GM12865 (cell line): ENCODE data around the gene PTPRN2.

ENCODE experiments used
- DNase-seq: peaks from one replicate; pipeline ENCODE4 v3.0.0; 2010; ENCODE audit warnings: low read depth
- H3K4me3 ChIP-seq: 2 replicates; pipeline ENCODE4 v1.5.1; 2011; ENCODE audit warnings: mild to moderate bottlenecking, low read depth, low read length, control low read depth
- TF ChIP-seq, protein P1 (sequence below): IDR thresholded peaks from 2 replicates; pipeline ENCODE4 v1.5.1; 2011; ENCODE audit warnings: low read length, control low read depth, low read depth, inconsistent platforms; ENCODE audit not compliant: insufficient read depth; ENCODE audit errors: missing control alignments

The PTPRN2 gene

DNA sequence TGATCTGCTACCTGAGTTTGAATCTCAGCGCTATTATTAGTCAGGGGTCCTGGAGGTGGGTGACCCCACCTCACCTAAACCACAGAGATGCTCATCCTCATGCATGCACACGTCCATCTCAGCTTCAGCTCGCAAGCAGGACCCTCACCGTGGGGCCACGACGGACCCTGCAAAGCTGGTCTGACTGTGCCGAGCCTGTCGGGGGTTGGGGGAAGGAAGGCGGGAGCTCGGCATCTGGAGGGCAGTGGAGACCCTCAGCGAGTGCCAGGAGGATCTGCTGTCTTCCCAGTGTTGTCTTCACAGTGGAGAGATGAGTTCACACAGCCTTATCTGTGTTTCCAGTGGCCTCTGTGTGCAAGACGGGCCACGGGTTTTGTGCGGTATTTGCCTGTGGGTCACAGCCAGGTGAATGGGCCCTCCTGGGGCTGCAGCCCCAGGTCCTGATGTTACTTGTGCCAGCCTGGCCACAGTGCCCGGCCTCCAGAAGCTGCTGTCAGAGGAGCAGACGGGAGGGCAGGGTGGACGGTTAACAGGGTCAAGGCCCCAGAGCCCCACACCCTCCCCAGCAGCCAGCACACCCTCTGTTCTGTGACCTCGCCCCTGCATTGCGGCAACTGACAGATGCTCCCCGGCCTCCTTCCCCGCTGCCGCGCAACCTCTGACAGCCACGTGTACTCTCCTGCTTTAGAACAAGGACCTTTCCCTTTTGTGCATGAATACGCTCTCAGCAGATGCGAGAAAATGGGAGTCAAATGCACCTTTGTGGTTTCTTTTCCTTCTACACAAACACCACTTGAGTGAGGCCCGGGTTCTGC is 722.1 kb downstream of the PTPRN2 start:
- H3K4me3 ChIP-seq, result no peak overlapping the region
- TF ChIP-seq, protein P1, sequence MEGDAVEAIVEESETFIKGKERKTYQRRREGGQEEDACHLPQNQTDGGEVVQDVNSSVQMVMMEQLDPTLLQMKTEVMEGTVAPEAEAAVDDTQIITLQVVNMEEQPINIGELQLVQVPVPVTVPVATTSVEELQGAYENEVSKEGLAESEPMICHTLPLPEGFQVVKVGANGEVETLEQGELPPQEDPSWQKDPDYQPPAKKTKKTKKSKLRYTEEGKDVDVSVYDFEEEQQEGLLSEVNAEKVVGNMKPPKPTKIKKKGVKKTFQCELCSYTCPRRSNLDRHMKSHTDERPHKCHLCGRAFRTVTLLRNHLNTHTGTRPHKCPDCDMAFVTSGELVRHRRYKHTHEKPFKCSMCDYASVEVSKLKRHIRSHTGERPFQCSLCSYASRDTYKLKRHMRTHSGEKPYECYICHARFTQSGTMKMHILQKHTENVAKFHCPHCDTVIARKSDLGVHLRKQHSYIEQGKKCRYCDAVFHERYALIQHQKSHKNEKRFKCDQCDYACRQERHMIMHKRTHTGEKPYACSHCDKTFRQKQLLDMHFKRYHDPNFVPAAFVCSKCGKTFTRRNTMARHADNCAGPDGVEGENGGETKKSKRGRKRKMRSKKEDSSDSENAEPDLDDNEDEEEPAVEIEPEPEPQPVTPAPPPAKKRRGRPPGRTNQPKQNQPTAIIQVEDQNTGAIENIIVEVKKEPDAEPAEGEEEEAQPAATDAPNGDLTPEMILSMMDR, result no peak
- no peak for DNase-seq

DNA sequence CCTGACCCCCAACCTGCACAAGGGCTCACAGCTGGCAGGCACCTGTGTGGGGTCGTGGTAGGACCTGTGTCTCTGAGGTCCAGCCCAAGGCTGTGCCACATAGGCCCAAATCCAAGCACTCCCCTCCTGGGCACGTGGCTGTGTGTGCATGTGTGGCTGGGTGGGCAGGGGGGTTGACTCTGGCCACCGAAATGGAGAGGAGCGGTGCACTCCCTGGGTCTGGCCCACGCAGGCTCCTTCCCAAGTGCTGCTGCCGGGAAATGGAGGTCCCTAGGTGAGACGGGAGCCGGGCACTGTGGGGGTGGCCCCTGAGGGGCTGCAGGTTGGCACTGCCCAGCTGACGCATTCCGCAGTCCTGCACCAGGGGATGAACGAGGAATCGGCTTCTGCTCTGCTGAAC is 722.7 kb downstream of the PTPRN2 start:
- no peak overlapping the region for H3K4me3 ChIP-seq
- no peak for DNase-seq
- TF ChIP-seq, protein P1, result no peak

DNA sequence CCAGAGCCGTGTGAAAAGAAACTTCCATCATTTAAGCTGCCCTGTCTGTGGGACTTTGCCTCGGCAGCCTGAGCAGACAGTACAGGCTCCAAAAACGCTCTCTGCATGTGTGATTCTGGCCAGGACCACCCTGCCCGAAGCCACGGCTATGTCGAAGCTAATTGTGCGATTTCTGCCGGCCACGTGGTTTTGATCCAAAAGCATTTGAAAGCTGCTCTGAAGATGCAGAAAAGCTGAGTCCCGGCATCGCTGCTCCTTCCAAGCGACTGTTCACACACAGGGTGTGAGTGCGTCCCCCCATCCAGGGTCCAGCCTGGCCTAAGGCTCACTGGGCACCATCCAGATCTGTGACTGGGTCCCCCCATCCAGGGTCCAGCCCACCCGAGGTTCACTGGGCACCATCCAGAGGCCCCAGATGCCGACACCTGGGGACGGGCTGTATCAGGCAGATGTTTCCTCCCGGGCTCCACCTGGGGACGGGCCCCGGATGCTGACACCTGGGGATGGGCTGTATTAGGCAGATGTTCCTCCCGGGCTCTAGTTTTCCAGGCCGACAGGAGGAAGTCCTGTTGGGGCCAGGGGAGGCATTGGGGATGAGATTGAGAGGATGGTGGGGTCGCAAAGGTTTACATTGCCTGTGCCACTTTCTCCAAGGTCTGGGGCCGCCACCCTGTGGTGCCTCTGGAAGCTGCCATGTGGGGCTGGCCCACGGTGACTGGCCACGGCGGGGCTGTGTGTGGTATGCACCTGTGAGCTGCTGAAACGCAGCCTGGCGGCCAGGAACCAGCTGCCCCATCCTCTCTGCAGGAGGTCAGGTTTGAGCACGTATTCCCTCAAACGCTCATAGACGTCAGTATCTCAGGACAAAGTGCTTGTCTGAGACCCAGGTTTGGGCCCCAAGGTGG is 723.5 kb downstream of the PTPRN2 start:
- H3K4me3 ChIP-seq, result no peak overlapping the region
- TF ChIP-seq, protein P1, result no peak
- no peak for DNase-seq

DNA sequence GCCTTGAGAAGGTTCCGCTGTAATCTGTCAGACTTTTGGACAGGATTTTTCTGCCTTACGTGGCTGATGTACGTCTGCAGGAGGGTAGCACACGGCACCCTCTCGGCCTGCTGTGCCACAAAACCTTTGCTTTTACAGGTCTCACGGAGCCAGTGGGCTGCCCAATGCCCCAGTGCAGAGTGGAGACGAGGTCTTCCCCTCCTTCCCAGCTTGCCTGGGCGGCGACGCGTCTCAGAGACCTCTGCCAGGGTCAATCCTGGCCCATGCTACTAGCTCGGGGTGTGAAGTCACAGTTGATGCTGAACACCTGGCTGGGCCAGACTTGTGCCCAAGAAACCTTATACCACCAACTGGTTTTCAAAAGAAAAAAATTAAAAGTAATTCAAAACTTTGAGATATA is 724.4 kb downstream of the PTPRN2 start:
- no peak for DNase-seq
- TF ChIP-seq, protein P1, result no peak
- H3K4me3 ChIP-seq, result no peak overlapping the region

DNA sequence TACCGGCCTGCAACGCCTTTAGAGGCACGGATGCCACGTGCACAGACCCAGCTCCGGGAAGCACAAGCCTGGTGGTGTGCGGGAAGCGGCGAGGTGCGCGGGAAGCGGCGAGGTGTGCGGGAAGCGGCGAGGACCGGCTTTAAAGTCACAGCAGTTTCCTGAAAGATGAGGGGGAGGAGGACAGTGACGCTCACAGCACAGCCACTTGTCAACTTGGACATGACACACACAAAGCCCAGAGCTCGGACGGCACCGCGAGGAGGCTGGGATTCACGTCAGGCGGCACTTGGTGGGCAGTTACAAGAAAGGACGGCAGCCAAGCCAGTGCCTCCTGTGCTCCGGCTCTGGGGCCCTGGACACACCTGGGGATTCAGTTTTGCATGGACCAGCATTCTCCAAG is 724.9 kb downstream of the PTPRN2 start:
- no peak for DNase-seq
- TF ChIP-seq, protein P1, result no peak
- no peak overlapping the region for H3K4me3 ChIP-seq

DNA sequence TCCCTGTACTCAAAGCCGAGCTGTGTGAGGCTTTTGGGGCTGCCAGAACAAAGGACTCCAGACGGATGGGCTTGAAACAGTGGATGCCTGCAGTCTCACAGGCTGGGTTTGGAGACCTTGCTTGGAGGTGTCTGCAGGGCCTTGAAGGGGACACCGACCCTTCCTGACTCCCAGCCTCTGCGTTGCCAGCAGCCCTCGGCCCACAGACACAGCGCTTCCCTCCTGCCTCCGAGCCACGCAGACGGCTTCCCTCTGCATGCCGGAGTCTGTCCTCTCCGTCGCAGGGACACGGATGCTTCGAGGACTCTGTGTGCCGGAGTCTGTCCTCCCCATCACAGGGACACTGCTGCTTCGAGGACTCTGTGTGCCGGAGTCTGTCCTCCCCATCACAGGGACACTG is 726.1 kb downstream of the PTPRN2 start:
- TF ChIP-seq, protein P1, result no peak
- DNase-seq, result no peak

More for the DNA sequence above, 726.1 kb downstream of the PTPRN2 start:
- no peak overlapping the region for H3K4me3 ChIP-seq
